ENCODE results near the gene MYO3B. TPM values are rescaled to one million over a fixed set of nuclear protein-coding genes. Genes with fewer than 3 reads are reported as not detected.

Gene MYO3B
- total RNA-seq, 1 experiment from 2014 or later: 0.50 TPM

- no peak overlapping the region for H3K27ac Mint-ChIP-seq
- ChIA-PET POLR2A (no interaction called here), CTCF (no interaction called here)
- no peak for ATAC-seq
- H3K9me3 Mint-ChIP-seq: peaks cover 29% of the 10 kb centered on the region
- no peak overlapping the region for H3K4me3 Mint-ChIP-seq
- no peak for DNase-seq (ENCODE audit: low spot score)
- TF ChIP-seq SMAD4 (CRISPR knock-in tag; IDR thresholded peaks at IDR 0.05): no peak
- no peak for TF ChIP-seq RORB (CRISPR knock-in tag; IDR thresholded peaks at IDR 0.05)
- TF ChIP-seq ESRRA (CRISPR knock-in tag; IDR thresholded peaks at IDR 0.05; ENCODE audit: borderline replicate concordance): no peak
- TF ChIP-seq E2F5 (CRISPR knock-in tag; IDR thresholded peaks at IDR 0.05): no peak
- no peak for TF ChIP-seq HMGXB4 (CRISPR knock-in tag; IDR thresholded peaks at IDR 0.05)
- TF ChIP-seq CREB1 (CRISPR knock-in tag; IDR thresholded peaks at IDR 0.05): no peak
- no peak for TF ChIP-seq KAT7 (CRISPR knock-in tag; IDR thresholded peaks at IDR 0.05; ENCODE audit: borderline replicate concordance)
- no peak for TF ChIP-seq MXD4 (CRISPR knock-in tag; IDR thresholded peaks at IDR 0.05; ENCODE audit: borderline replicate concordance)
- no peak for TF ChIP-seq CREM (CRISPR knock-in tag; IDR thresholded peaks at IDR 0.05)
- TF ChIP-seq, protein P1, sequence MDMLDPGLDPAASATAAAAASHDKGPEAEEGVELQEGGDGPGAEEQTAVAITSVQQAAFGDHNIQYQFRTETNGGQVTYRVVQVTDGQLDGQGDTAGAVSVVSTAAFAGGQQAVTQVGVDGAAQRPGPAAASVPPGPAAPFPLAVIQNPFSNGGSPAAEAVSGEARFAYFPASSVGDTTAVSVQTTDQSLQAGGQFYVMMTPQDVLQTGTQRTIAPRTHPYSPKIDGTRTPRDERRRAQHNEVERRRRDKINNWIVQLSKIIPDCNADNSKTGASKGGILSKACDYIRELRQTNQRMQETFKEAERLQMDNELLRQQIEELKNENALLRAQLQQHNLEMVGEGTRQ (CRISPR knock-in tag; IDR thresholded peaks at IDR 0.05): no peak
- TF ChIP-seq GTF2I (CRISPR knock-in tag; conservative IDR thresholded peaks at IDR 0.05): no peak
- TF ChIP-seq ZSCAN18 (CRISPR knock-in tag; IDR thresholded peaks at IDR 0.05): no peak
- TF ChIP-seq ZBTB21 (CRISPR knock-in tag; IDR thresholded peaks at IDR 0.05; ENCODE audit: borderline replicate concordance): no peak
- no peak for TF ChIP-seq TCF7 (CRISPR knock-in tag; IDR thresholded peaks at IDR 0.05; ENCODE audit: low read depth)
- no peak for TF ChIP-seq TEAD4 (CRISPR knock-in tag; IDR thresholded peaks at IDR 0.05)
- TF ChIP-seq ZNF219 (CRISPR knock-in tag; IDR thresholded peaks at IDR 0.05; ENCODE audit: borderline replicate concordance): no peak
- TF ChIP-seq CTCF (IDR thresholded peaks at IDR 0.05): no peak
- no peak for TF ChIP-seq NR3C1 (CRISPR knock-in tag; conservative IDR thresholded peaks at IDR 0.05; ENCODE audit: low read depth)
- no peaks in the 10 kb centered on the region for H3K36me3 Mint-ChIP-seq
- no peaks in the 10 kb centered on the region for H3K4me1 Mint-ChIP-seq
- H3K27me3 Mint-ChIP-seq (ENCODE audit: low read depth): no peaks in the 10 kb centered on the region
Observed at GRCh38 chr2:170248574-170249393, 70.8 kb downstream of the MYO3B start.

GRCh38 chr2:170249761-170250160, 71.8 kb downstream of the MYO3B start:
- H3K27me3 Mint-ChIP-seq (ENCODE audit: low read depth): no peaks in the 10 kb centered on the region
- H3K4me3 Mint-ChIP-seq: no peak overlapping the region
- H3K9me3 Mint-ChIP-seq: peaks cover 29% of the 10 kb centered on the region
- ChIA-PET CTCF (no interaction called here), POLR2A (no interaction called here)
- H3K4me1 Mint-ChIP-seq: no peaks in the 10 kb centered on the region
- ATAC-seq (no peak), DNase-seq (ENCODE audit: low spot score) (no peak)
- no peaks in the 10 kb centered on the region for H3K36me3 Mint-ChIP-seq
- TF ChIP-seq TP53 (CRISPR knock-in tag; IDR thresholded peaks at IDR 0.05): no peak
- no peak for TF ChIP-seq RORB (CRISPR knock-in tag; IDR thresholded peaks at IDR 0.05)
- TF ChIP-seq ESRRA (CRISPR knock-in tag; IDR thresholded peaks at IDR 0.05; ENCODE audit: borderline replicate concordance): no peak
- no peak overlapping the region for H3K27ac Mint-ChIP-seq

Measured in WTC11 (cell line).